Stimulated activated CD8-positive, alpha-beta memory T cell treated with anti-CD3 and anti-CD28 coated beads, Interleukin-4, amount 100 ng/mL, for 48 hours (primary cell): Measurements from ENCODE around the gene NSMCE4A.
A peak's percentile ranks its signal among the peaks of the same experiment; 100 is the strongest.
"Not testable (repeated sequence)": the region's sequence is repeated elsewhere in the genome, so short reads cannot be mapped to it uniquely, and the experiment has no call there.

Source experiments
- DNase-seq: peaks from one replicate; pipeline ENCODE4 v3.0.0-alpha.2; 2020

NSMCE4A gene, protein sequence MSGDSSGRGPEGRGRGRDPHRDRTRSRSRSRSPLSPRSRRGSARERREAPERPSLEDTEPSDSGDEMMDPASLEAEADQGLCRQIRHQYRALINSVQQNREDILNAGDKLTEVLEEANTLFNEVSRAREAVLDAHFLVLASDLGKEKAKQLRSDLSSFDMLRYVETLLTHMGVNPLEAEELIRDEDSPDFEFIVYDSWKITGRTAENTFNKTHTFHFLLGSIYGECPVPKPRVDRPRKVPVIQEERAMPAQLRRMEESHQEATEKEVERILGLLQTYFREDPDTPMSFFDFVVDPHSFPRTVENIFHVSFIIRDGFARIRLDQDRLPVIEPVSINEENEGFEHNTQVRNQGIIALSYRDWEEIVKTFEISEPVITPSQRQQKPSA

DNA sequence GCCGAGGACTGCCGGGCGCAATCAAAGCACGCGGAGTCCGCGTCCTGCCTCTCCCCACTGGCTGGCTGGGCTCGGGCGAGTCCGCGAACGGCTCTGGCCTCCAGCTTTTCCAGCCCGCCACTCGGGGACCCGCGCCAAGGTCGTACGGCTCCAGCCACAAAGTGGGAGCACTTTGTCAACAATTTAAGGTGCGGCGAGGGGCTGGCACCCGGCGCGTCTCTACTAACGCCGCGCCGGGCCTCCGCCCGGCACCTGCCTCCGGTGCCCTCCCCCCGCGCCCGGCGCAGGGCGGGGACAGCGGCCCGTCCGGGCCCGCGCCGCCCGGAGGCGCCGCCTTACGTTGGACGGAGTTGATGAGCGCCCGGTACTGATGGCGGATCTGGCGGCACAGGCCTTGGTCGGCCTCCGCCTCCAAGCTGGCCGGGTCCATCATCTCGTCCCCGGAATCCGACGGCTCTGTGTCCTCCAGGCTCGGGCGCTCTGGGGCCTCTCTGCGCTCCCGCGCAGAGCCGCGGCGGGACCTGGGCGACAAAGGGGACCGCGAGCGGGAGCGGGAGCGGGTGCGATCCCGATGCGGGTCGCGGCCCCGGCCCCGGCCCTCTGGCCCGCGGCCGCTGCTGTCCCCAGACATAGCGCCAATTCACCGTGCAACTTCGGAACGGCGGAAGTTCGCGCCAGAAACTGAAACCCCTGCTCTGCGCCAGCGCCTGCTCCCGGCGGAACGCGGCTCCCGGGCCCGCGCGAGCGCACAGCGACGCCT, at the start of gene NSMCE4A:
TSS of gene NSMCE4A (minus strand) at position 683 of the 760 bp plus-strand sequence. CDS start at position 631, 52 bp downstream.
- peak; percentile 84 for DNase-seq

GRCh38 chr10:122023257-122023656, 48.2 kb upstream of the NSMCE4A start:
- not testable (repeated sequence) for DNase-seq

DNA sequence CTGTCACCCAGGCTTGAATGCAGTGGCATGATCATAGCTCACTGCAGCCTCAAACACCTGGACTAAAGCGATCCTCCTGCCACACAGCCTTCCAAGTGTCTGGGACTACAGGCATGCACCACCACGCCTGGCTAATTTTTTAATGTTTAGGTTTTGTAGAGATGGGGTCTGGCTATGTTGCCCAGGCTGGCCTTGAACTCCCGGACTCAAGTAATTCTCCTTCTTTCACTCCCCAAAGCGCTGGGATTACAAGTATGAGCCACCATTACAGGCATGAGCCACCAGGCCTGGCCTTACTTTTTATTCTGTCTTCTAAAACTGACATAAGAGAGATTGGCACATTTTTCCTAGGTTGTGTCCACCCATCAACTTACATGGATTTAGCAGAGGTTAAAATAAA, 47.3 kb upstream of the NSMCE4A start:
- DNase-seq: no peak

GRCh38 chr10:122021828-122022227, 46.8 kb upstream of the NSMCE4A start:
- DNase-seq: no peak

DNA sequence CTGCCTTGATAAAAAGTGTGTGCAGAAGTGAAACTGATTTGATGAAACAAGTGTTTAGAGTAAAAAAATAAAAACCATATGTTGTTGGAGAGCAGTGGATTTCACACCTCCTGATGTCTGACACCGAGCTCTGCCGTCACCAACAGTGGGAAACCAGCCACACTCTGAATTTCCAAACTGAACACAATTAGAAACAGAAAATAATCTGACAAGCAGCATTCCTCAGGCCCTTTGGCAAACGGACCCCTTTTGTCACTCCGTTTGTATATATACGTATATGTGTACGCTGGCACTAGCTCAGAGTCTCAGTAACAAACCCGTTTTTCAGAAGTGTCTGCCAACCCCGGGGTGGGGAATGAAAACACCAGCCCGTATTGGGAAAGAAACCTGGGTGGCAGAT, 46.4 kb upstream of the NSMCE4A start:
- DNase-seq: no peak

- no peak for DNase-seq
These were observed 45.2 kb upstream of the NSMCE4A start for GRCh38 chr10:122020226-122020625.

DNA sequence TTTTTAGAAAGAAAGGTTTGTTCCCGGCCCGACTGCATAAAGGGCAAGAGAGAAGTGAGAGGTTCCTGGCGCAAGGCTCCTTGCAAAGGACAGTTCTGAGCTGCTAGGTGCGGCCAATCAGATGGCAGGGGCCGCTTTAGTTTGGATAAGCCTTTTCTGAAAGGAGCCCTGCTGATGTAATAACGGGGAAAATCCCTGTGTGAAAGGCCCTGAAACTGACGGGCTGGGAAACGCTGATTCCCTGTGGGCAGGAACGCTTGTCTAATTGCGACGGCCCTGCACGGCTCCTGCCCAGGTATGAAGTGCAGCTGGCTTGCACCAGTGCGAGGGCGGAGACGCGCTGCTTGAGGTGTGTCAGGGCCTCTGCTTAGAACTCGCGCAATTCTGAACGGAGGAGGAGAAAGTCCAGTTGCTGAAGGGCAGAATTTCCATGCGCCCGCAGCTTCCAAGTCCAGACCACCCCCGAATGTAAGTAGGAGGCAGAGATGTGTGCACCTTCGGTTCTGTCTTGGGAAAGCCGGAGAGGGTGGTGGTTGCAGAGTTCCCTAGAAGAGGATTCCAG, 44.5 kb upstream of the NSMCE4A start:
- no peak for DNase-seq

GRCh38 chr10:122018951-122019413, 44.0 kb upstream of the NSMCE4A start:
- DNase-seq: no peak

DNA sequence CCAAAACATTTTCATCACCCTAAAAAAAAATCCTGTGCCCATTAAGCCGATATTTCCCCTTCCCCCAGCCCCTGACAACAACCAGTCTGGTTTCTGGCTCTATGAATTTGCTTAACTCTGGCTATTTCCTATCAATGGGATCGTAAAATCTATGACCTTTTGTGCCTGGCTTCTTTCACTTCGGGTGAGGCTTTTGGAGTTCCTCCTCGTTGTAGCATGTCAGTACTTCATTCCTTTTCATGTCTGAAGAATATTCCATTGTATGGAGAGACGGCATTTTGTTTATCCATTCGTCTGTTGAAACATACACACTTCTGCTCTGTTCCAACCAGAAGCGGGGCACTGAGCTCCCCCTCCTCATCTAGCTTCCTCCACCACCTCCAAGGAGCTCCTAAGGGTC, 43.5 kb upstream of the NSMCE4A start:
- DNase-seq: no peak

DNA sequence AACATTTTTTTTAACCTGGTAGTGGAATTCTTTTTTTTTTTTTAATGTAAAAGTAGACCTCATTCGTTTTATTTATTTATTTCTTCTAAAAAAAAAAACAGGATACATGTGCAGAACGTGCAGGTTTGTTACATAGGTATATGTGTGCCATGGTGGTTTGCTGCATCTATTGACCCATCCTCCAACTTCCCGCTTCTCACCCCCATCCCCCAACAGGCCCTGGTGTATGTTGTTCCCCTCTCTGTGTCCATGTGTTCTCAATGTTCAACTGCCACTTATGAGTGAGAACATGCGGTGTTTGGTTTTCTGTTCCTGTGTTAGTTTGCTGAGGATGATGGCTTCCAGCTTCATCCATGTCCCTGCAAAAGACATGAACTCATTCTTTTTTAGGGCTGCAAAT, 42.9 kb upstream of the NSMCE4A start:
- not testable (repeated sequence) for DNase-seq

GRCh38 chr10:122014652-122015248, 39.7 kb upstream of the NSMCE4A start:
- no peak for DNase-seq

GRCh38 chr10:122013311-122013780, 38.3 kb upstream of the NSMCE4A start:
- DNase-seq: no peak

- DNase-seq: no peak
These were observed 37.7 kb upstream of the NSMCE4A start for GRCh38 chr10:122012731-122013130.

DNA sequence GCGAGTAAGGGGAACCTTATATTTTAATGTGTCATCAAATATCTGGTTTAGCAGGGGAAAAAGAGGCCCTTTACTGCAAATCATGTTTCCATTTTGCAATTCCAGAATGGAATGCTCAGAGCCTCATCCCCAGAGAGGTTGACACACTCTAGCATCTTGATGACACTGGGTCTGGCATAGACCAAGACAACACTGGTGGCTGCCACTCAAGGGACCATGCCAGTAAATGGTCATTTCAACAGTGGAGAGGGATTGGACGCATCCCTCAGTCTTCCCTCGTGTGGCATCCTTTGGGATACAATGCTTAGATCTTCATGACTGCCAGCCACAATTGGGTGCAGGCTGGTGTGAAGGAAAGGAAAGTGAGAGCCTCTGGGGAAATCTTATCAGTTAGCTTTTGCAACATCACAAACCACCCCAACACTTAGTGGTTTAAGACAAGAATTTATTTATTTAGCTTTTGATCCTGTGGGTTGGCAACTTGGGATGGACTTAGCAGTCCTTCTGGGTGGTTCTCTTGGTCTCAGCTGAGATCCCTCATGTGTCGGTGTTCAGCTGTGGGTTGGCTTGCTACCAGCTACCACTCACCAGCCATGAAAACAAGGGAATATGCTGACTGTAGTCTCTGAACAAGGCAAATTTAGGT, 35.5 kb upstream of the NSMCE4A start:
- no peak for DNase-seq

- DNase-seq: no peak
These were observed 32.4 kb upstream of the NSMCE4A start for GRCh38 chr10:122007415-122007814.

- DNase-seq: no peak
These were observed 26.7 kb upstream of the NSMCE4A start for GRCh38 chr10:122001698-122002097.

DNA sequence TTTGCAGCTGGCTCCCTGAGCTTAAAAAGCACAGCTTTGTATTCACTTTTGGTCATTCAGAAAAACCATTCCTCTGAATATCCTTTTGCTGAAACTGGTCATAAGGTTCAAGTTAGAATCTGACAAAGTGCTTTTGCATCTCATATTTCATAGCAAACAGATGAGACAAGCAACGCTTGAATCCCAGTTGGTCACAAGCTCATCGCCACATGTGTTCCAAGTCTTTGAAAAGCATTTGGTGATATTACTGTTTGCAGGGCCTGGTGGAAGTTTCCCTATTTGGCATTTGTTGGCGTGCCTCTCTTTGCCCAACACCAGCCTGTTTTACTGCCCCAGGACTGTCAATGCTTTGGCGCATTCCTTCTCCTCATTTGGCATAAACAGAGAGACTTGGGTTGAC, 24.3 kb upstream of the NSMCE4A start:
- DNase-seq: no peak

GRCh38 chr10:121998462-121998861, 23.4 kb upstream of the NSMCE4A start:
- DNase-seq: no peak

- no peak for DNase-seq
These were observed 19.5 kb upstream of the NSMCE4A start for GRCh38 chr10:121994429-121994941.

DNA sequence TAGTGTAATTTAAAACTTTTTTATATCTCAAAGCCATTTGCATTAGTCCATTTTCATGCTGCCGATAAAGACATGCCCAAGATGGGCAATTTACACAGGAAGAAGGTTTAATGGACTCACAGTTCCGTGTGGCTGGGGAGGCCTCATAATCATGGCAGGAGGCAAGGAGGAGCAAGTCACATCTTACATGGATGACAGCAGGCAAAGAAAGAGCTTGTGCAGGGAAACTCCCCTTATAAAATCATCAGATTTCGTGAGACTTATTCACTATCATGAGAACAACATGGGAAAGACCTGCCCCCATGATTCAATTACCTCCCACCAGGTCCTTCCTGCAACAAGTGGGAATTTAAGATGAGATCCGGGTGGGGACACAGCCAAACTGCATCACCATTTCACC, 16.7 kb upstream of the NSMCE4A start:
- DNase-seq: not testable (repeated sequence)

DNA sequence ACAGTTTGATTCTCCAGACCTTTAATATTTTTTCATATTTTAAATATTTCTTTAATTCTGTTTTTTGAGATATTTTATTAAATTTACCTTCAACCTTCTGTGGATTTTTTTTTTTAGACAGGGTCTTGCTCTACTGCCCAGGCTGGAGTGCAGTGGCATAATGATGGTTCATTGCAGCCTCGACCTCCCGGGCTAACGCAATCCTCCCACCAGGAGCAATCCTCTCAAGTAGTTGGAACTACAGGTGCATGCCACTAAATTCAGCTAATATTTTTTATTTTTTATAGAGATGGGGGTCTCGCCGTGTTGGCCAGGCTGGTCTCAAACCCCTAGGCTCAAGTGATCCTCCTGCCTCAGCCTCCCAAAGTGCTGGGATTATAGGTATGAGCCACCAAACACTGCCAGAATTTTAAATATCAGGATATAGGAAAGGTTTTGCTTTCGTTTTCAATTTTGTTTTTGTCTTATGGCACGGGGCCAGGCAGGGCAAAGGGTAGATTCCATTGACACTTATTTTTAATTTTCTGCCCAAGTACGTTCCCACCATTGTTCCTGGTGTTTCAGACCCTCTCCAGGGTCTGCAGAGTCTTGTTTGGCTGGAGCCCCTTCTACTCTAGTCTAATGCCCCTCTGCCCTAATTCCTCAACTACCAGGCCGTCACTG, 15.1 kb upstream of the NSMCE4A start:
- no peak for DNase-seq
